Measurements from ENCODE around the gene NSD2. TPM values are rescaled to one million over a fixed set of nuclear protein-coding genes. Genes with fewer than 3 reads are reported as not detected.
A peak's percentile ranks its signal among the peaks of the same experiment; 100 is the strongest.

Gene NSD2
- total RNA-seq, 3 donors from 2014 or later = 82.8 to 114 (median 83.3) TPM

GRCh38 chr4:1982124-1983052, 111.2 kb downstream of the NSD2 start:
- Histone ChIP-seq H3K36me3 (ENCODE audit: low read depth) (peaks cover 11% of the 10 kb centered on the region), H3K4me3 (no peak overlapping the region), H3K9me3 (no peaks in the 10 kb centered on the region), H3K4me1 (ENCODE audit: low read depth) (no peaks in the 10 kb centered on the region)
- intact Hi-C loops (cut with DNase I, micrococcal nuclease) = no loop called here
- peak; percentile 61 for ATAC-seq
- no peak for TF ChIP-seq CTCF (IDR thresholded peaks at IDR 0.05)
- DNase-seq = peak in 1 of 3 donors; percentile 56

- intact Hi-C loops (cut with DNase I, micrococcal nuclease) = no loop called here
- H3K4me1 ChIP-seq (ENCODE audit: low read depth) = no peaks in the 10 kb centered on the region
- DNase-seq (no peak), ATAC-seq (no peak)
- H3K36me3 ChIP-seq (ENCODE audit: low read depth) = peaks cover 9% of the 10 kb centered on the region
- TF ChIP-seq CTCF (IDR thresholded peaks at IDR 0.05) = no peak
- no peak overlapping the region for H3K4me3 ChIP-seq
- H3K9me3 ChIP-seq = no peaks in the 10 kb centered on the region
Observed at GRCh38 chr4:1983053-1983845, 112.1 kb downstream of the NSD2 start.

GRCh38 chr4:1983846-1984405, 112.7 kb downstream of the NSD2 start:
- TF ChIP-seq CTCF (IDR thresholded peaks at IDR 0.05) = no peak
- DNase-seq (no peak), ATAC-seq (no peak)
- H3K9me3 ChIP-seq = no peaks in the 10 kb centered on the region
- H3K4me1 ChIP-seq (ENCODE audit: low read depth) = no peaks in the 10 kb centered on the region
- intact Hi-C loops (cut with DNase I, micrococcal nuclease) = no loop called here
- peaks cover 6% of the 10 kb centered on the region for H3K36me3 ChIP-seq (ENCODE audit: low read depth)
- no peak overlapping the region for H3K4me3 ChIP-seq

GRCh38 chr4:1984406-1985191, 113.4 kb downstream of the NSD2 start:
- H3K36me3 ChIP-seq (ENCODE audit: low read depth) = peaks cover 6% of the 10 kb centered on the region
- DNase-seq = no peak
- H3K4me3 ChIP-seq = no peak overlapping the region

More at GRCh38 chr4:1984406-1985191, 113.4 kb downstream of the NSD2 start:
- Histone ChIP-seq H3K4me1 (ENCODE audit: low read depth) (no peaks in the 10 kb centered on the region), H3K9me3 (no peaks in the 10 kb centered on the region)
- TF ChIP-seq CTCF (IDR thresholded peaks at IDR 0.05) = no peak
- ATAC-seq = no peak
- intact Hi-C loops (cut with DNase I, micrococcal nuclease) = no loop called here

Data from mucosa of descending colon (tissue), 3 donors.